SK-N-DZ (cell line): ENCODE data around the gene CBX1.
A peak's percentile ranks its signal among the peaks of the same experiment; 100 is the strongest.
"Not testable (repeated sequence)": the region's sequence is repeated elsewhere in the genome, so short reads cannot be mapped to it uniquely, and the experiment has no call there.

Experiments used
- DNase-seq: peaks from one replicate; pipeline ENCODE4 v3.0.0-alpha.2; 2015; ENCODE audit warnings: low spot score

The CBX1 gene

GRCh38 chr17:48074322-48075081 is 26.8 kb downstream of the CBX1 start:
- DNase-seq: peak; percentile 67

- DNase-seq: not testable (repeated sequence)
Observed at GRCh38 chr17:48073566-48074094, 27.6 kb downstream of the CBX1 start.

- DNase-seq: not testable (repeated sequence)
Observed at GRCh38 chr17:48072811-48073210, 28.5 kb downstream of the CBX1 start.

- DNase-seq: no peak
Observed at GRCh38 chr17:48071654-48072053, 29.6 kb downstream of the CBX1 start.

GRCh38 chr17:48070195-48070594 is 31.1 kb downstream of the CBX1 start:
- DNase-seq: no peak

GRCh38 chr17:48068491-48068961 is 32.8 kb downstream of the CBX1 start:
- no peak for DNase-seq

GRCh38 chr17:48067808-48068207 is 33.5 kb downstream of the CBX1 start:
- not testable (repeated sequence) for DNase-seq

GRCh38 chr17:48067245-48067644 is 34.0 kb downstream of the CBX1 start:
- no peak for DNase-seq

GRCh38 chr17:48066656-48067055 is 34.6 kb downstream of the CBX1 start:
- no peak for DNase-seq

GRCh38 chr17:48066192-48066591 is 35.1 kb downstream of the CBX1 start:
- no peak for DNase-seq

GRCh38 chr17:48064638-48065037 is 36.6 kb downstream of the CBX1 start:
- no peak for DNase-seq

- DNase-seq: no peak
Observed at GRCh38 chr17:48062273-48062672, 39.0 kb downstream of the CBX1 start.

GRCh38 chr17:48060249-48060648 is 41.0 kb downstream of the CBX1 start:
- DNase-seq: no peak

- no peak for DNase-seq
Observed at GRCh38 chr17:48059125-48059668, 42.1 kb downstream of the CBX1 start.

- no peak for DNase-seq
Observed at GRCh38 chr17:48058393-48059124, 42.7 kb downstream of the CBX1 start.

- DNase-seq: no peak
Observed at GRCh38 chr17:48057626-48058025, 43.7 kb downstream of the CBX1 start.

- no peak for DNase-seq
Observed at GRCh38 chr17:48056879-48057278, 44.4 kb downstream of the CBX1 start.

GRCh38 chr17:48056246-48056745 is 45.0 kb downstream of the CBX1 start:
- DNase-seq: no peak

GRCh38 chr17:48055531-48056245 is 45.6 kb downstream of the CBX1 start:
- no peak for DNase-seq

- DNase-seq: peak; percentile 98
Observed at GRCh38 chr17:48054238-48055185, 46.8 kb downstream of the CBX1 start.
